D721Med (cell line): Measurements from ENCODE around the gene CPNE7.
"Not testable (repeated sequence)": the region's sequence is repeated elsewhere in the genome, so short reads cannot be mapped to it uniquely, and the experiment has no call there.

Source experiments
- DNase-seq: peaks from one replicate; pipeline ENCODE4 v3.0.0; 2011; ENCODE audit warnings: low spot score; ENCODE audit not compliant: insufficient read length
- FAIRE-seq: peaks from 2 replicates; lab custom pipeline; 2011; peaks lifted over from hg19 to GRCh38; lab: Jason Lieb, UNC
- TF ChIP-seq, protein P1 (sequence below): IDR thresholded peaks from 2 replicates; pipeline ENCODE4 v1.5.1; 2012; ENCODE audit warnings: mild to moderate bottlenecking, control low read depth; ENCODE audit not compliant: insufficient read depth; ENCODE audit errors: missing control alignments

The CPNE7 gene

DNA sequence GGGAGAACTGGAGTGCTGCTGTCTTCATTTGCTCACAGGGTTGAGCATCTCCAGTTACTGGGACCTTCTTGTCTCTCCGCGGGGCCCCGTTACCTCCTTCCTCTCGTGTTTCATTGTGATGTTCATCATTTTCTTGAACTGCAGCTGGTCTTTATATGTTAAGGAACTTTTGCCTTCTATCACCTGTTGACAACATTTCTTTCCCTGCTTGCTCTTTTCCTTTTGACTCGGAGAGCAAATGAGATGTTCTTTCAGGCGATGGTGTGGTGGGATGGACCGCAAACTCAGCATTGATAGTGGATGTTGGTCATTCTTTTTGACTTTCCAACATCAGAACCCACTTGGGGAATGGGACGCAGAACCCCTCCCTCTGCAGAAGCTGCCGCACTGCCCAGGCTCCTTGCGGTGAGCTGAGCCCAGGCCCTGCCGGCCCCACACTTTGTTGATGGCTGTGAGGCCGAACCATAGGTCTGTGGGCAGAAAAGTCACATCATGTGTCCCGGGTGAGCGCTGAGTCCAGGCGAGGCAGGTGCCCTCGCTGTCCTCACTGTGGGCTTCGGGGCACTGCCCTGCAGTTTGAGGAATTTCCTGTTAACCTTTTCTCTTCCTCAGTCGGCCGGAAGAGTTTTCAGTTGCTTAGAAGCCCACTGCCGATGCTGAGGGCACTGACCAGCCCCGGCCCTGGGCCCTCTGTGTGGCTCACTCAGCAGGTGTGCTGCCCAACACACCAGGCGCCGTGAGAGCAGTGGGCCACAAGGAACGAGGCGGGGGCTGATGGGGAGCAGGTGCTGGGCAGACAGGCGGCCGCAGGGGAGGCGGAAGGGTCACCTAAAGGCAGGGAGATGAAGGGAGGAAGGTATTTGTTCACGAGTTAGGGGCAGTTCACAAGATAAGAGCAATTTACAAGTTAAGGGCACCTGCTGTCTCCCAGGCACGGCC is 7.6 kb upstream of the CPNE7 start:
- FAIRE-seq (no peak), DNase-seq (no peak)
- TF ChIP-seq, protein P1, sequence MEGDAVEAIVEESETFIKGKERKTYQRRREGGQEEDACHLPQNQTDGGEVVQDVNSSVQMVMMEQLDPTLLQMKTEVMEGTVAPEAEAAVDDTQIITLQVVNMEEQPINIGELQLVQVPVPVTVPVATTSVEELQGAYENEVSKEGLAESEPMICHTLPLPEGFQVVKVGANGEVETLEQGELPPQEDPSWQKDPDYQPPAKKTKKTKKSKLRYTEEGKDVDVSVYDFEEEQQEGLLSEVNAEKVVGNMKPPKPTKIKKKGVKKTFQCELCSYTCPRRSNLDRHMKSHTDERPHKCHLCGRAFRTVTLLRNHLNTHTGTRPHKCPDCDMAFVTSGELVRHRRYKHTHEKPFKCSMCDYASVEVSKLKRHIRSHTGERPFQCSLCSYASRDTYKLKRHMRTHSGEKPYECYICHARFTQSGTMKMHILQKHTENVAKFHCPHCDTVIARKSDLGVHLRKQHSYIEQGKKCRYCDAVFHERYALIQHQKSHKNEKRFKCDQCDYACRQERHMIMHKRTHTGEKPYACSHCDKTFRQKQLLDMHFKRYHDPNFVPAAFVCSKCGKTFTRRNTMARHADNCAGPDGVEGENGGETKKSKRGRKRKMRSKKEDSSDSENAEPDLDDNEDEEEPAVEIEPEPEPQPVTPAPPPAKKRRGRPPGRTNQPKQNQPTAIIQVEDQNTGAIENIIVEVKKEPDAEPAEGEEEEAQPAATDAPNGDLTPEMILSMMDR = no peak

DNA sequence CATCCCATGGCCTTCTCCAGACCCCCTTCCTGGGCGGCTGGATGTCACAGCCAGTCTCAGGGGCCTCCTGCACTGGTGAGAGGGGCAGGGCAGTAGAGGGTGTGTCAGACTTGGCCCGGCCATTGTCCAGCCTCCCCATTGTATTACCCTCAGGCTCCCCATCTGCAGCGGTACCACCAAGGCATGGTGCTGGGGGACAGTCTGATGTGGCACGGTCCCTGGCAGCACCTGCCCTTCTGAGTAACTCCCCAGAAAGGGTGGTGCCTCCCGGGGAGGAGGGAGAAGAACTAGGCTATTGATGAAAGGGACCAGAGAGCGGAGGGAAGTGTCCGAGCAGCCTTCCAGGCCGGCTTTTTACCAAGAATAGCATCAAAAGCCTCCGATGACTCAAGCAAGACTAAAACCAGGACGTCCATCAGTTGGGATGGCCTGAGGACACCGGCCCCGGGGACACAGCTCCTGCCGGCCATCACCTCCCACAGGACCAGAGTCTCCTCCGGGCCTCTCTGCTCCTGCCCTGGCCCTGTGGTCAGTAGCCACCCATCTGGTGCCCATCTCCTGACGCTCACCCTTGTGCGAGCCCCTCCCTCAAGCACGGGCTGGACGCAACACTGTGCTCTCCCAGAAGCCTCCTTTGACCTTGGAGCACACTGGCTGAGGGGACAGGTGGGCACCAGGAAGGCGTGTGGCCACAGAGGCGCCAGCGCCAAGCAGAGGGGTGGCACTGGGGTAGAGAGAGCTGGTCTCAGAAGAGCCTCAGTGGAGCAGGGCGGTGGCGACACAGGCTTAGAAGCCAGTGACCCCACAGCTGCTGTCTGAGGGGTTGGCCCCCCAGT is 5.8 kb upstream of the CPNE7 start:
- no peak for FAIRE-seq
- no peak for DNase-seq
- TF ChIP-seq, protein P1 = no peak

DNA sequence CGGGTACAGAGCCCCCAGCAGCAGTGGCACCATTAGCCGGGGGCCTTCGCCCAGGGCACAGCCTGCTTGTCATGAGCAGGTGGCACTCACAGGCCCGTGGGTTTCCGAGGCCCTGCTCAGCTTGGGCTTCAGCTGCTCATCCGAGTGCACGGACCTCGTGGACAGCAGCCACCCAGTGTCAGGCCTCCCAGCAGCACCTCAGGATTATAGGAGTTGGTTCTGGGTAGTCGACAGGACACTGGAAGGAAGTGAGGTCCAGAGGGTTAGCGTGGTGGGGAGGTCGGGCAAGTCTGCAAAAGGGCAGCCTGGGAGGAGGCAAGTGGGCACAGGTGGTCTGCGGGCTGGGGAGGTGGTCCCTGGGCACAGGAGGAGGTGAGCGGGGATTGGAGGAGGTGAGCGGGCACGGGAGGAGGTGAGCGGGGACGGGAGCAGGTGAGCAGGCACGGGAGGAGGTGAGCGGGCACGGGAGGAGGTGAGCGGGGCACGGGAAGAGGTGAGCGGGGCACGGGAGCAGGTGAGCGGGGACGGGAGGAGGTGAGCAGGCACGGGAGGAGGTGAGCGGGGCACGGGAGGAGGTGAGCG is 5.1 kb upstream of the CPNE7 start:
- FAIRE-seq = no peak
- no peak for DNase-seq
- TF ChIP-seq, protein P1 = no peak

DNA sequence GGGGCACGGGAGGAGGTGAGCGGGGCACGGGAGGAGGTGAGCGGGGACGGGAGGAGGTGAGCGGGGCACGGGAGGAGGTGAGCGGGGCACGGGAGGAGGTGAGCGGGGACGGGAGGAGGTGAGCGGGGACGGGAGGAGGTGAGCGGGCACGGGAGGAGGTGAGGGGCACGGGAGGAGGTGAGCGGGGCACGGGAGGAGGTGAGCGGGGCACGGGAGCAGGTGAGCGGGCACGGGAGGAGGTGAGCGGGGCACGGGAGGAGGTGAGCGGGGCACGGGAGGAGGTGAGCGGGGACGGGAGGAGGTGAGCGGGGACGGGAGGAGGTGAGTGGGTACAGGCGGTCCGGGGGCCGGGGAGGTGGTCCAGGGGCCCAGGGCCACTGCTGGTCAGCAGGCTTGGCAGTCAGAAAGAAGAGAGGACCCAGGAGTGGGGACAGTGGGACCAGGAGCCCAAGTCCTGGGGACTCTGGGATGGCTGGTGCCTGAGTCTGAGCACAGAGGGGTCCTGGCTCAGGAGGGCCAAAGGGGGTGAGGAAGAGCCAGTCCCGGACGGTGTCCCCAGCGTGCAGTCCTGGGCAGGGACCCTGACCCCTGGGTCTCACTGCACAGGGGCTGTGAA is 4.5 kb upstream of the CPNE7 start:
- FAIRE-seq = not testable (repeated sequence)

DNA sequence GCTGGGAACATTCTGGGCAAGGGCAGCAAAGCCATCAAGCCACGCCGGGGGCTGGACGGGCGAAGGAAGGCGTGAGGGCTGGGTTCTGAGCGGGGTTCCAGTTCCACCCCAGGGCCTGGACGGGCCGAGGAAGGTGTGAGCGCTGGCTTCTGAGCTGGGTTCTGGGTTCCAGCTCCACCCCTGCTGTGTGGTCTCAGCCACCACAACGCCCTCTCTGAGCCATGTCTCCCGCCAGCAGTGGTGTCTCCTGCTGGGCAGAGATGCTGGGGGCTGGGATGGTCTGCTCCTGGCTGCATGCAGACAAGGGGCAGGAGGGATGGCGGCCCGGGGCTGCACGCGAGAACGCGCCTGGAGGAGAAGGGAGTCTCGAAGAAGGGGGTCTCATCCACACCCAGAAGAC is 3.9 kb upstream of the CPNE7 start:
- DNase-seq = no peak
- no peak for FAIRE-seq
- TF ChIP-seq, protein P1 = no peak

More for the DNA sequence above, 4.5 kb upstream of the CPNE7 start:
- not testable (repeated sequence) for DNase-seq

DNA sequence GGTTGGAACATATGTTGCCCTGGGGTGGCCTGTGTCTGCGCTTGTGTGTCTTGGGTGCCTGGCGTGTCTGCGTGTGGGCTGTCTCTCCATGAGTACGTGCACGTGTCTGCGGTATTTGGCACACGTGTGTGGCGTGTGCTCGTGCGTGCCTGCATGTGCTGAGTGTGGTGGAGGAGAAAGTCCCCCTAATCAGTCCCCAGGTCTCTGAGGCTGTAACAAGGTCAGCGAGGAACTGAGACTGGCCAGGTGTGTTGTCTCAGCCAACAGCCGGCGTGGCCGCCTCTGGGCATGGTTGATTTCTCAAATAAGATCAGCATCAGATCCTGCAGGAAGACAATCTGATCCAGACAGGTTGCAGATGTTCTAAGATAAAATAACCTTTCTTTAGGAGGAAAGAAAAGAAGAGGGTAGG is 3.5 kb upstream of the CPNE7 start:
- TF ChIP-seq, protein P1 = no peak
- DNase-seq (no peak), FAIRE-seq (no peak)

DNA sequence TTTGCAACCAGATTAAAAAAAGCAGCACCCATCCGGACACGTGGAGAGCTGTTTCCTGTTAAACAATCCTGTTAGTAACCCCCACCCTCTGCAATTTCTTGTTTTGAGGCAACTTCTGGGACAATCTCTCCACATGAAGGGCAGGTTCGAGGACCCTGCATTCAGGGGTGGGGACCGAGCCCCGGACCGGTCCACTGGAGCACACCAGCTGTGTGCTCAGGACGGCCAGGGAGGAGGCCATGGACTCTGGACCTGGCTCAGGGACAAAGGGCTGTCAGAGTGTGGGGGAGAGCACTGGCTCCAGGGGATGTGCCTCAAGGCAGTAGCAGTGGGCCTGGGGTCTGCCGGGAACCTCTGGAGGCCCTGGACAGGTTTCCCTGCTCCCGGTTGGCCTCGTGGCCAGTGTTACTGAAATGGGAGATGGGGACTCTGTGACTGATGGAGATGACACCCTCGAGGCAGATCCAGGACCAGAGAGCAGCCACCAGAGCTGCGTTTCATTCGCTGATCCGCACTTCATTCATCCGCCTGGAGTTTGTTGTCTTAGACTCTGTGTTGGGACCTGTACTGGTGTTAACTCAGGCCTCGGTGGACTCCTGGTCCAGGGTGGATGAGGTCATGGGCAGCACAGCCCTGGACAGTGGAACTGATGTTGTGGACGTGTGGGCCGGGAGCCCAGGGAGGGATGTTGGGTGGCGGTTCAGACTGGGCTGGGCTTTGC is 2.9 kb upstream of the CPNE7 start:
- FAIRE-seq (no peak), DNase-seq (no peak)
- TF ChIP-seq, protein P1 = no peak
